Activated CD8-positive, alpha-beta memory T cell treated with anti-CD3 and anti-CD28 coated beads for 4 hours (primary cell): ENCODE measurements around the gene ETFA.

Experiments
- DNase-seq, 2 donors: peaks; one replicate each; pipeline ENCODE4 v3.0.0-alpha.2; 2020; ENCODE audit warnings: low read depth in 2 of 2

ETFA gene

DNA sequence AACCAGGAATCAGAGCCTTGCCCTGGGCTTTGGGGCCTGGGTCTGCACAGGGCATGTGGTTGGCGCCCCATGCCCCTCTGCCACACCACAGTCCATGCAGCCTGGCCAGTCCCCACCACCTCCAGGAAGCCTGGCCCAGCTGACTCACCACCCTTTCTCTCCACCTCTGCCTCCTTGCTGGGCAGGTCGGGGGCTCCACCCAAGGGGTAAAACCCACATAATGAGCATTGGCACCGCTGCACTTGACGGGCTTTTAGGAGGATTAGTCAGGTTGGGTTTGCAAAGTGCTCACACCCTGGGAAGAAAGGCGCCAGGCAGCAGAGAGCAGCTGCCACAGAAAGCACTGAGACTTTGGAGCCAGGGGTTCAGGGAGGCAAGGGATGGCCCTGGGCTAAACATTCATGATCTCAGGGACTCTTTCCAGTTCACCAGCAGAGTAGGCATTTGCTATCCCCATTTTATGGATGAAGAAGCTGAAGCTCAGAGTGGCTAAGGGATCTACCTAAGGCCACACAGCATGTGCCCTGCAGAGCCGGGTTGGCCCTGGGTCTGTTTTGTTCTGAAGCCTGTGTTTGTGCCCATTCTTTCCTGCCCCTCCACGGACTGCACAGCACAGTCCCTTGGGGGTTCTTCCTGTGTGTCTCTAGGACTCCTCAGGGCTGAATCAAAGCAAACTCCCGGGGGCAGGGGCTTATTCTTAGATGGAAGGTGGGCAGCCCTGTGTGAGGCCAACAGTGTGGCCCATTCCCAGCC lies 113.4 kb downstream of the ETFA start:
- no peak for DNase-seq

DNA sequence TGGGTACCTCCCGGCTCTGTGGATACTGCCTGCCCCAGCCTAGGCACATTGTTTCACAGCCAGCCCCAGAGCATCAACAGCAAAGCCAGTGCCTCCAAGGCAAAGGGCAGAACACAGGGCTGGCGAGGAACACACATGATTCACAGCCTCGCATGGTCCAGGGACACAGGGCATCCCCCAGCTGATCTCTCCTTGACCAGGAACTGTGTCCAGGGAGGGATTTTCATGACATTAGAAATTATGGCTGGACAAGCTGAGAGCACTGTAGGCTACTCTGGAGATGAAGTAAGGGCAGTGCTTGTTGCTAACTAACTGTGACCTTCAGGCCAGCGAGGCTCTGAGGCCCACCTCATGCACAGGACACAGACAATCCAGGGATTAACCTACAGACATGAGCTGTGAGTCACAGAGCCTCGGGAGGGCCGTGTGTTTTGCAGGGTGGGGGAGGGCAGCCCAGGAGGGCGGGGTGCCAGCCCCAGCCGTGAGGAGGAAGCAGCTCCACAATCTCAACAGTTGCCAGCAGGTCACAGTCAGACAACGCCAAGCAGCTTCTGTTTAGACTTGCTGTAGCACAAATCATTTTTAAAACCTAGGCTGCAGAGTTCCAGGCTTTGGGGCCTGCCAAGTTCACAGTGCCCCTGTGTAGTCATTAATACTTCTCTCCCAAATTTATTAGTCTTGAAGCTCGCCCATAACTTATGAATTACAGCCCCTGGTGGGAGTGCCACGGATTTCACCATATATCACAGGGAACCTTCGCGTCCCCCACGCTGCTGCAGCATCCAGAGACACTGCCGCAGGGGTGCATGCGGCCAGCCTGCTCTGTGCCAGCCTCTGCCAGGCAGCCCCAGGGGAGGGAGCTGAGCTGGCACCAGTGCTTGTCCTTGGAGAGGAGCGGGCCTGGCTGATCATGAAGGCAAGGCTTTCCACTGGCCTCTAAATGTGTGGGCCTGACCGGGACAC lies 114.7 kb downstream of the ETFA start:
- DNase-seq, result no peak

DNA sequence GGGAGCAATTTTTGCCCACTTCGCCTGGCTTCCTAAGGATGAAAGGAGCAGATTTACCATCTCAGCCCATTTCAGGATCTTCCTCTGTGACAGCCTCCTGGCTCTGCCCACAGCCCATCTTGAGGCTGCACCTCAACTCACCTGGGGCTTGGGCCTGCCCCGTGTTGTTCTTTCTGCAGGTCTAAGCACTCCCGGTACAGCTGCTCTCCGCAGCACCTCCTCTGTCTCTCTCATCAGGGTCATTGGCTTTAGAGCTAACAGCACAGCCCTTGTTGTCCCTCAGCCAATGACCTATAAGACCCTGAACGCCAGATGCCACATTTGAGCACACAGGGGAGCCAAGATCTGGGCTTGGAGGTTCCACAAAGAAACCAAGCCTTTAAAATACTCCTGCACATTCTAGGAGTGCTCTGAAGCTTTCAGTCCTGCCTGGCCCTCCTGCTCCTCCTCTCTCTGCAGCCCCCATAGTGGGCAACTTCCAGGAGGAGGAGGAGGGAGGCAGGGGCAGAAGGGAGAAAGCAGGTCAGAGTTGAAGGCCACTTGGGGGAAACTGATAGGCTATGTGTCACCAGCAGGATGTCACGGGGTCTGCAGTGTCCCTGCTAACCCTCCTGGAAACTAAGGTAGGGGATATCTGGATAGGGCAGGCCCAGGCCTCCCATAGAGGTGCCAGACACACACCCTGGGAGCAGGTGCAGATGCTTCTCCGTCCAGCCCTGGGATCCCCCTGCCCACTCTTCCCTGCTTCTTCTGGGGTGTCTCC lies 115.6 kb downstream of the ETFA start:
- DNase-seq, result no peak

DNA sequence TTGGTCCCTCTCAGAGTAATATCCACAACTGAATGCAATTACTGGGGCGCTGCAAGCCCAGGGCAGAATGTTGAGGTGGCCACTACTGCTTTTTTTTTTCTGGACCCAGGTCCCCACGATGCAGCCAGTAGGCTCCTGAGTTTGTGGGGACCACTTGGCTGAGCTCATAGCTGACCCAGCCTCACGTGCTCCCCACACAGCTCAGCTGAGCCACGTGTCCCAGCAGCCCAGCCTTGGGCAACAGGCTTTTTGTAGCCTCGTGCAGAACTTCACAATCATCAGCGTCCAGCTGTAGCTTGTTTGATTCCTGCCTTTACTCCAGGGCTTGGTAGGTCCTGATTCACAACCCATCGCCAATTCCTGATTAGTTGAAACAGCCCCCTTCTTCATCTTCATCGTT lies 117.3 kb downstream of the ETFA start:
- DNase-seq, result no peak

DNA sequence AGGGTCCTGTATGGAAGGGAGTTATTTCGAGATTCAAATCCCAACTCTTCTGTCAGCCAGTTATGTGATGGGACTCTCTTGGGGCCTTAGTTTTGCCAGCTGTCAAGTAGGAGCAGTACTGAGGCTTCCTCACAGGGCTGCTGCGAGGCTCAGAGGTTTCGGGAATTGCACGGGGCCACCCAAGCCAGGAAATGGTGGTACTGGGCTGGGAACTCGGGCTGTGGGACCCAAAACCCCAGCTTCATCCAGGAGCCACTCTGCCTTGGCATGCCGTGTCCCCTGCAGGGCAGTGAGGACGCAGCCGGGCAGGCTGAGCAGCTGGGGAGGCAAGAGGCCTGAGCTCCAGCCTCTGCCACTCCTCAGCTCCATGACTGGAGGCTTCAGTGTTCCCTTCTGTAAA lies 118.6 kb downstream of the ETFA start:
- no peak for DNase-seq

DNA sequence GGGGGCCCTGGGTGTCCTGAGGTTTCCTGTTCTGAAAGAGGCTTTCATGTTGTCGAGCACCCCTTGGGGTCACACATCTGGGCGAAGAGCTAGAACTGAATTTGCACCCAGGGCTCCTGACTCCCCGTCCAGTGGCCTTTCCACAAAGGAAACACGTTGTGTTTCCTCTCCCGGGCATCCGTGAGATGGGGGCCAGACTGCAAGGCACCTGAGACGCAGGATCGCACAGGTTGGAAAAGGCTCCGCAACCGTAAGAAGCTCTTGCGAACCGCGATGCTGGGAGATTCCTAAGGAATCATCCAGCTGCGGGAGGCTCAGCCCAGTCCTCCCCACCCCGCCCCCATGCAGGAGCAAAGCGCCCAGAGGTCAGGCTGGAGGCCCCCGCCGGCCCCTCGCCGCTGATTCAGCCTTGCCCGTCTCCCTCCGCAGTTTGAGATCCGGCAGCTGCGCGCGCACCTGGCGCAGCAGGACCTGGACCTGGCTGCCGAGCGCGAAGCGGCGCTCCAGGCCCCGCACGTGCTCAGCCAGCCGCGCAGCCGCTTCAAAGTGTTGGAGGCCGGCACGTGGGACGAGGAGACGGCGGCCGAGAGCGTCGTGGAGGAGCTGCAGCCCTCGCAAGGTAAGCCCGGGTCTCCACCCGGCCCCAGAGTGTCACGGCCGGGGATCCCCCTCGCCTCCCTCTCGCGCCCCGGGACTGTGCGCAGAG lies 119.6 kb downstream of the ETFA start:
- no peak for DNase-seq

DNA sequence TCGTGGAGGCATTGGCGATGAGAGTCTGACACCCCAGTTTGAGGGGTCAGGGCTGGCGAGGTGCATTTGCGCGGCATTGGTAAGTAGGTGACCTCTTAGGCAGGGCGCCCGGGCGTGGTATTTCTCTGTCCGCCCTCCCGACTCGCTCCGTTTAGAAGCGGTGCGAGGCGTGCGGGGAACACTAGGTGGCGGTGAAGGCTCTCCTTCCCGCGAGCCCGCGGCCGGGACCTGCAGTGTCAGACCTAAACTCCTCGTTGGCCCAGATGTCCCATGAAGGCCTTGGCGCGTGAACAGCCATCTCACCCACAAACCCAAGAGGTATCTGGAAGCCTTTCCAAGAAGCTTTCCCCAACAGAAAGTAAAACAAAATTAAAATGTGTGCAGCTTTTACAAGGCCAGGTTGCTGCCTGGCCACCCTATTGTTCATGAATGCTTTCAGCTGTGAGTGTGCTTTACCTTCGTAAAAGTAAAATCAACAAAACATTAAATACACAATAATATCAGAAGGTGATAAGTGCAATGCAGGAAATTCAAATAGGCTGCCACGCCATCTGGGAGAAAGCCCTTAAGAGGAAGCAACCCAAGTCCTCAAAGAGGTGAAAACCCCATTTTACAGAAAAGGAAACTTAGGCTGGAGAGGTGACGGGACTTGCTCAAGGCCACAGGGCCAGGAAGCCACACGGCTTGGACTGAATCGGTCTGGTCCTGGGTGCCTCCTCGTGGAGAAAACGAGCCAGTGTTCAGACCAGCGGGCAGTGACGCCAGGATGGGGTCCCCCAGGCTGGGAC lies 120.3 kb downstream of the ETFA start:
- peak; percentile 15 to 33 for DNase-seq

DNA sequence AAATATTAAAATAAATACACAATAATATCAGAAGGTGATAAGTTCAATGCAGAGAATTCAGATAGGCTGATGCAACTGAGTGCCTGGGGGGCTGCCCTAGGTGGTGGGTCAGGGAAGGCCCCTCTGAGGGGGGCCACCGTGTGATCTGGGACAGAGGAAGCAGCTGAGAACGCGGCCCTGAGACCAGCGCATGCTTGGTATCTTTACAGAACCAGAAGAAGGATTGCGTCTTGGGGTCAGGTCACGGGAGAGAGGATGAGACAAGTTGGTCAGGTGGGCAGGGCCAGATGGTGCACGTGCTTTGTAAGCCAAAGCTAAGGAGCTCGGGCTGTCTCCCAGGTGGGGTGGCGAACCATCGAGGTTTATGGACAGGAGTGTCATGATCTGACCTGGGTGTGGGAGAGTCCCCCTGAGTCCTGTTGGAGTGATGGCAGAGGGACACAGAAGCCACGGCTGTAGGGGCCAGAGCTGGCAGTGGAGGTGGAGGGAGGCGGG lies 121.2 kb downstream of the ETFA start:
- DNase-seq, result no peak

DNA sequence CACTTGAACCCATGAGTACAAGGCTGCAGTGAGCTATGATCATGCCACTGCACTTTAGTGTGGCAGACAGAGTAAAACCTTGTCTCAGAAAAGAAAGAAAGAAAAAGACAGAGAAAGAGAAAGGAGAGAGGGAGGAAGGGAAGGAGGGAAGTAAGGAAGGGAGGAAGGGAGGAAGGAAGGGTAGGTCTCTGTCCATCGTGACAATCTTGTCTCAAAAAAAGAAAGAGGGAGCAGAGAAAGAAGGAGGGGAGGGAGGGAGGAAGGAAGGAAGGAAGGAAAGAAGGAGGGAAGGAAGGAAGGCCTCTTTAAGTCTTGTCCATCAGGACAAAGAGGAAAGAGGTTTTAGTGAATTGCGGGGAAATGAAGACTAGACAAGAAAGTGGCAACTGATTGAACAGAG lies 122.2 kb downstream of the ETFA start:
- no peak for DNase-seq

DNA sequence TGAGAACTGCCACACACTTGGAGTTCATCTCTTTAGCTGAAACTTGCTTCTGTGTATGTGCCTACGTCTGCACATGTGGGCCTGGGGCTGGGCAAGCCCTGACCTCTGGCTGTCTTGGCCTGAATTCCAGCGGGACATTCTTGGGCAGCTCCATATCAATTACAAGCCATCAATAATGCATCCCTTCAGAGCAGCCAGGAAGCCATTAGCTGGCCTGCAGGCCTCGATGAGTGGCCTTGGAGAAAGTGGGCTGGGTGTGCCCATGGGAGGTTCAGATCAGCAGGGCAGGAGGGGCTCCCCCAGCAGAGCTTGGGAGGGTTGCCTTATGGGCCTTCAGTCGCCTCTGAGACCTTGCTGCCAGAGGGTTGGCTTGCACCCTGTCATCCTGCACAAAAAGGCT lies 124.1 kb downstream of the ETFA start:
- DNase-seq, result no peak

DNA sequence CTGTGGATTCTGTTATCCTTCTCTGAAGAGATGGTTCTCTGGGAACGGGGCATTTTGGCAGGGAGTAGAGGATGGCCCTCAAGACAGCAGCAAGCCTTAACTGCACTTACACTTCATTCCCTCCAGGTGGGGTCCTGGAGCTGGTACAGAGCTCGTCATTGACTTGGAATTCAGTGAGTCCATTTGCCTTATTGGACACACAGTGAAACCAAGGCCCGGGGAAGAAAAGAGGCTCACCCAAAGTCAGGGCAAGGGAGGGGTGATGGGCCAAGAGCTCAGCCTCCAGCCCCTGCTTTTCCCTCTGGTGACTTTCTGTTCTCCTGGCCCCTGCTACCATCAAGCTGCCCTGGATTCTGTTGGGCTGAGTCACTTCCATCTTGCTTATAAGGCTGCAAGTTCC lies 125.6 kb downstream of the ETFA start:
- DNase-seq, result no peak

DNA sequence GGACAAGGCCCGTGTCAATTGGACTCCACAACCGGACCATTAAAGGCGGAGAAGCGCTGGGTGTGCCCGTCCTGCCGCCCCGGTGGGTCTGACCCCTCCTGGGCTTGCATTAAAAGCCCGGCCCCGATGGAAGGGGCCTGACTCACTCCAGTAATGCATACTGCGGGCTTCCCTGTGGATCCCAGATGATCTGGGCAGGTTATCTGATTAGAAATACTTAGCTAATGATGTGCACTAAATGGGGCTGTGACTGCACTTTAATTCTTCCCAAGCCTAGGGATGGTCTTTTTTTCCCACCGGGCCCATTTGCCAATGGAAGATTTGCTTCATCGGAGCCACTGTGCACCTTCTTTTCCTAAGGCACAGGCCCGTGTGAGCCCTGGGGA lies 126.6 kb downstream of the ETFA start:
- DNase-seq, result no peak

DNA sequence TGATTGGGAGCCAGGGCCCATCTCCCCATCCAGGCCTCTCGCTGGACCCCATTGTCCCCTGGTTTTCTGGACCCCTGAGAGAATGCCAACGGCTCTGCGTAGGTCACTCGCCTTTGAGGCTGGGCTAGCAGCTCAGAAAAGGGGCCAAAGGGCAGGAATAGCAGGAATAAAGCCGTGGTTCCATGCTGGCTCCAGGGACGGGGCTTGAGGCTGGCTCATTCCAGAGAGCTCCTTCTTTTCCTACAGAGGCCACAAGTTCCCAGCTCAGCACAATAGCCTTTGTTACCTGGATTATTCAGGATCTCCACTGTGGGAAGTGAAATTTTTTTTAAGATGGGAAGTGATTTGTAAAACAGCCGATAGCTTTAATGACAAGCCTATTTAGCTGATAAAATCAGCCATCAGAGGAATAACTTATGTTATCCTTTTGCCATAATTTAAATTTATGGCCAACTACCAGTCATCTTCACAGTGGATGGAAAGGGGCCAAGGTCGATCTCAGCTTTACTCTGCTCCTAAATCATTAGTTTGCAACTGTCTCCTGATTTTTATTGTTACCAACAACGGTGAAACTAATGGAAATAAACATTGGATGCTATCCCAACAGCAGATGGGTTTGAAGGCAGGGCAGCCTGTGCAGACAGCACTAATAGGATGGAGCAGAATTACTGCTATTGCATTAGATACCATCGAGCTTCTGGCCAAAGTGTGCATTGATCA lies 127.2 kb downstream of the ETFA start:
- no peak for DNase-seq

DNA sequence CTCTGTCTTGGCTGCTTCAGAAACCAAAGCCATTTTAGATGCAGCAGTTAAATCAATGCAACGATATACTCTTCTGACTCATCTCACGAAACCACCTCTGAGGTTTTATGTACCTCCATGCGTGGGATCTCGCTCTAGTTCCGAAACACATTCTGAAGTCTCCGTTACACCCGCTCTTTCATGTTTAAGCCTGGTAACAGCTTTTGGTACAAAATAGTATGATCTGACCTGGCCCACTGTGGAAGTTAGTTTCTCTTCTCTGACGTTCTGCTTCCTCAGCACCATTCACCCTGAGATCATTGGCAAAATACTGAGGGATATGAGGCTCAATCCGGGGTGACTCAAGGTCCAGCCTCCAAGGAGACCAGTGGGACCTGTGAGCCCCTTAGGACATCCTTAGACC lies 129.6 kb downstream of the ETFA start:
- DNase-seq, result no peak

DNA sequence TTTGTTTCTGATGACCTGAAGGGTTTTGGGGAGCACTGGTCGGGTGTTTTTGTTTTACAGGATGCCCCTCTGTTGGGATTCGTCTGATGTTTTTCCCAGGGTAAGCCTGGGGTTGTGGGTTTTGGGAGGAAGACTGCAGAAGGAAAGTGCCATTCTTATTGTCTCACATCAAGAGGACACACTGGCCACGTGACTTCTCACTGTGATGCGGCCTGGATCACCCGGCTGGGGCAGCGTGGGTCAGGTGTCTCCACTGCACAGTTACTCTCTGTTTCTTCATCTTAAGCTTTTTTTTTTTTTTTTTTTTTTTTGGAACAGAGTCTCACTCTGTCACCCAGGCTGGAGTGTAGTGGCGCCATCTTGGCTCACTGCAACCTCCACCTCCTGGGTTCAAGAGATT lies 130.9 kb downstream of the ETFA start:
- DNase-seq, result no peak

DNA sequence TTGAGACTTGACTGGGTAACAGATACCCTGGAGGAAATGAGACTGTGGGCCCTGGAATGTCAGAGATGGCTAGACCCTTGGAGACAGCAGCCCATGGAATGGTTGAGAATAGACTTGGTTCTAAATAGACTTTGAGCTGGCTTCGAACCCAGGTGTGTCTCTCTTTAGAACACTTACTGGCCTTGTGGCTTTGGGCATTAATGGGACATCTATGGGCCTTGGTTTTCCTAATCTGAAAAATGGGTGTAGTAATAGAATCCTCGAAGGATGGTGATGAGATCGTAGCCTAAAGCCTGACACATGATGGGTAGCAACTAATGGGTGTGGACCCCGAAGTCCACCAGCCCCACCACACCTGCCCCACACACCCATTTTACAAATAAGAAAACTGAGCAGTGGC lies 132.2 kb downstream of the ETFA start:
- no peak for DNase-seq

DNA sequence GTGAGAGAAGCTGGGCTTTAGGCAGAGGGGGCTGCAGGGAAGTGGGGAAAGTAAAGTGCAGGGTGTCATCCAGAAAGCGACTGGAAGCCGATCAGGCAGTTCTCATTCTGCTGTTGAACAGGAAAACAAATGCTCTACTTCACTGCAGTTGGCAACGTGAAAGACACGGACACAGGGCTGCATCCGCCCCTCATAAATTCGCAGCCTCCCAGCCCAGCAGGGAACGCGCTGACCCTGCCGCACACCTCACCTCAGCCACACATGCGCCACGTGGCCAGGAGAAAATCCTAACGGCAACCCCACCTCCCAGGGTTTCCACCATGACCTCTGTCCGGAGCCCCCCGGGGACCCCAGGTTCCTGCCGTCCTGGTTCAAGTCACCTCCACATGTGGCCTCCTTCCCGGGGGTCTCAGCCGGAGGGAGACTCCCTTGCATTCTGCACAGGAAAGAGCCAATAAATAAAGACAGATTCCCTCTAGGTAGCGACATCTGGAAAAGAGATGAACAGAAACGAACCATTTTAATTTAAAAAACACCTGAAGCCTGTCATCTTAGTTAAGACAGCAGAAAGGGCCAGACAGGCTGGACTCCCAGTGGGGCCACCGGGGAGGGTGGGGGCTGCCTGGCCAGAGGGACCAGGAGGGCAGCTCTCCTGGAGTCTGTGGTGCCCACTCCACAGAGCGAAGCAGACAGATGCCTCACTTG lies 132.8 kb downstream of the ETFA start:
- no peak for DNase-seq

DNA sequence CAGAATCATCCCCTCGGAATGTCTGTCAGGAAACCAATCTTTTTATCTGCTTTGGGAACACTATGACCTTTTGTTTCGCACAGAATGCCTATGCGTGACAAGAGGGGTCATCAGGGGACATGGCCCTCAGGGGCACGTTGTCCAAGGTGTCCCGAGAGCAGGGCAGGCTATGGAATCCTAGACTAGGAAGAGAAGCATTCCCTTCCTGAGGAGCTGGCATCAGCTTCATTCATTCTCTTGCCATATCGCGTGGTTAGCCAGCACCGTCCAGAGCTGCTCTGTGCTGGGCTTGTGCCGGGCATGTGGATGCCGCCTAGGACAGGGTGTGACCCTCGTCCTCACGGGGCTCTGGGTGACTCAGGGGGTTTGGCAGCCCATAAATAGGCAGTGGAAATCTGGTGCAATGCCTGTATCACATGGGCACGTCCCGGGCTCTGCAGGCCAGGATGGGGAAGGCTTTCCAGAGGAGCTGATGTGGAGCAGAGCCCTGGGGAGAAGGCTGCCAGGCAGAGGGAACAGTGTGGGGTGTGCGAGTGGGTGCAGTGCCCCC lies 133.7 kb downstream of the ETFA start:
- DNase-seq, result no peak

DNA sequence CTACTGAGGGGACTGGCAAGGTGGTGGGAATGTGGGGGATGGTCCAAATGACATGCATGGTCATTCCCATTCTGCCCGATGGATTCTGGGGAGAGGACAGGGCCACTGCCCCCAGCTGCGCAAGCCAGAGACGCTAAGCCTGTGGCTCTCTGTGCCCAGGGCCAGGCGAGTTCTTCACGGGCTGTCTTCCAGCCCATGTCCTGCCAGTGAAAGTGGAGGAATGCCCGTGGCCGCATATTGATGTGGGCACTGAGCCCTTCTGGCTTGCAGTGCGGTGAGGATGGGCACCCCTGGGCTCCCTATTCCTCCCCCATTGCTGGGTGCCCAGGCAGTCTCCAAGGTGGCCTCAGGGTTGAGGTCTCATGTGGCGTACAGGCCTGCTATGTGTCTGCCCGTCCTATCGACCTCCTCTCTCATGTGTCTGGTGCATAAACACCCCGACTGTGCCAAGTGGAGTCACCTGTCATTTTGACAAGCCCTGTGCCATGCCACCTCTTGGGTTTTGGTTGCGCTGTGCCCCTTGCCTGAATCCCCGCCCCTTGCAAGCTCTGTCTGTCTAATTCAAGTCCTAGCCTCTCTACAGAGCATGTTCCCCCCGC lies 134.7 kb downstream of the ETFA start:
- DNase-seq, result no peak
